GM15510 (cell line): Measurements from ENCODE around the gene UQCR11.

ENCODE experiments used
- POLR2A ChIP-seq: IDR thresholded peaks from 3 replicates; pipeline ENCODE4 v1.6.1; 2011; ENCODE audit warnings: borderline replicate concordance; ENCODE audit not compliant: insufficient read length; ENCODE audit errors: extremely low read depth

The UQCR11 gene

DNA sequence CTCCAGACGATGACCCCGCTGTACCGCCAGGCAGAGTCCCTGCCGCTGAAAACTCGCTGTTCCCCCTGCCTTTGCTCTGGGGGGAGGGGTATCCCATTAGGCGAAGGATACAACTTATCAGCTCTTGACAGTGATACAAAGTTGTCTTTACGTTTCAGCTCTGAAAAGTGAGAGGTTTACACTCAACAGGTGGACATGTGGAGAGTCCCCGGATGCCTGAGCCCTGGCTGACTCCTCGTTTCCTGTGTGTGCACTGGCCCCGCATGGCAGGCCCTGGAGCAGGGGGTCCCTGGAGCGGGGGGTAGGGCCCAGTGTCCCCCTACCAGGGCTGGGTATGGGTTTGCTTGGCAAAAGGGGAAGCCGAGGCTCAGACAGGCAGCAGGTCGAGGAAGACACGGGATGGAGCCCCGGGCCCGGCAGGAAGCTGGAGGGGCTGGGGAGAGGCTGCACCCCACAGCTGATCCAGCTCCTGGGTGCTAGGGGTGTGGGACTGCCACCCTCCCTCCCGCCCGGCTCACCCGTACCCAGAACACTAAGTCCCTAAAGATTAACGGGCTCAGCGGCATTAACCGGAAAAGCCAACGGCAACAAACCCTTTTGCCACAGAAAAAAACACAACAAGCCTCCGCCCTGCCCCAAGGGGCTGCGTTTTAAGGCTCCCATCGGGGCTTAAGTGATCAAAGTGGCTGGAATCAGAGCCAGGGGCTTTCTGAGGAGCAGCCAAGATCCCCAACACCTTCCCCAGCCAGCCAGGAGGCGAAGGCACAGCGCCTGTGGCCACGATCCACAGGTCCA lies 41.6 kb upstream of the UQCR11 start:
- peak; percentile 9 for TF ChIP-seq POLR2A

GRCh38 chr19:1646149-1646548 lies 40.9 kb upstream of the UQCR11 start:
- no peak for TF ChIP-seq POLR2A

- TF ChIP-seq POLR2A, result no peak
These were observed 40.0 kb upstream of the UQCR11 start for GRCh38 chr19:1645299-1645698.

DNA sequence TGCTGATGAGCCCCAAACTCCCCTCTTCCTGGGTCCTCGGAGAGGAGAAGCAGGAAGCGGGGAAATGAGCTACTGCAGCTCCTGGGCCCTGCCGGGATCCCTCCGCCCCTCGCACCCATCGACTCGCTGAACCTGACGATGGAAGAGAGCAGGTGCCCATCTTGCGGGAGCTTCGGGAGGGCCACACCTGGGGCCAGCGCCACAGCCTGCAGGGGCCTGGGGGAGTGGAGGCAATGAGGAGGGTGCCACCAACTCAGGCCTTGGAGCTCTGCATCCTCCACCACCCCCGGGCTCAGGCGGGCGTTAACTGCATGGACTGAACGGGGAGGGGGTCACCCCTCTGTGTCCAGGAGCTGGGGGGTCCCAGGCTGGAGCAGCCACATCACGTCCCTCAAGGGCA lies 38.8 kb upstream of the UQCR11 start:
- no peak for TF ChIP-seq POLR2A

GRCh38 chr19:1636325-1637236 lies 31.3 kb upstream of the UQCR11 start:
- no peak for TF ChIP-seq POLR2A

DNA sequence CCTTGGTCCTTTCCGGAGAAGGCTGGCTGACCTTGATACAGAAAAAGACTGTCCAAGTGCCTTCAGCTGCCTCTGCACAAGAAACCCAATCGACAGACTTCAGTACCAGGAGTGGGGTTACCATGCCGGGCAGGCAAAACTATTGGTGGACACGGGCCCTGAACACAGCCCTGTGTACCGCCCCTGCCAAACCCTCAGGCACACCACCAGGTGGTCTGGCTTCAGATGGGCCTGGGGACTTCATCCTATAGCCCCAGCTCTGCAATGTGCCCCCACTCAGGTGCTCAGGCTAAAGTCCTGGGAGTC lies 29.6 kb upstream of the UQCR11 start:
- no peak for TF ChIP-seq POLR2A

- TF ChIP-seq POLR2A, result no peak
These were observed 29.1 kb upstream of the UQCR11 start for GRCh38 chr19:1634242-1634937.

- no peak for TF ChIP-seq POLR2A
These were observed 28.1 kb upstream of the UQCR11 start for GRCh38 chr19:1633269-1633826.

DNA sequence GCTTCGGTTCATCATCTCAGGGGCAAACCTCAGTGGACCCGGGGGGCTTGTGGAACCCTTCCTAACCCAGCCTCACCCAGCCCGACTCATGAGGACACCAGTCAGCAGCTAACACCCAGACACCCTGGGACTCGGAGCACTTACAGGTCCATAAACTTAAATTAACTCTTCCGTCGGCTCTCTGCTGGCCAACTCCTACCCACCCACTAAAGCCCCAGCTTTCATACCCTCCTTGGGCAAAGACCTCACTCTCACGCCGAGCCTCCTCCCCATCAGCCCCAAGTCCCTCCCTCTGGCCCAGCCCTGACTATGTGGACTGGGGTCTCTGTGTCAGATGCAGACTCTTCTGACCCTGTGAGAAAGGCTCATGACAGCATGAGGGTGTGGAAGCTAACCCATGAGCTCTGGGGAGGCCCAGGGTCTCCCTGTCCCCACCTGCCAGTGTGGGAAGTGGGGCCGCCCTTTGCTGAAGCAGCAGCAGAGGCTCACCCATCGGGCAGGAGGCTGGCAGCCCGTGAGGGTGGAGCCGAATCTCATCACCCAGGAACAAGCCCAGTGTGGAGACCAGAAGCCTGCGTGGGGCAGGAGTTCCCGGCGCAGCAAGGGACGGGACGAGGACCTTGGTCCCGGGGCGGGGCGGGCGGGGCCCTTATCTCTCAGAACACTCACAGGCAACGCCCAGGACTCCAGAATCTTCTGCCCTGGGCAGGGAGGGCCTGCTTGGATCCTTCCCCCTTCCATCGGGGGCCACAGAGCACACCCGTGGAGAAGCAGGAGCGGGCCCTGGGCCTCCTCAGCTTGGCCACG lies 27.4 kb upstream of the UQCR11 start:
- TF ChIP-seq POLR2A, result no peak

GRCh38 chr19:1631557-1632100 lies 26.4 kb upstream of the UQCR11 start:
- no peak for TF ChIP-seq POLR2A

DNA sequence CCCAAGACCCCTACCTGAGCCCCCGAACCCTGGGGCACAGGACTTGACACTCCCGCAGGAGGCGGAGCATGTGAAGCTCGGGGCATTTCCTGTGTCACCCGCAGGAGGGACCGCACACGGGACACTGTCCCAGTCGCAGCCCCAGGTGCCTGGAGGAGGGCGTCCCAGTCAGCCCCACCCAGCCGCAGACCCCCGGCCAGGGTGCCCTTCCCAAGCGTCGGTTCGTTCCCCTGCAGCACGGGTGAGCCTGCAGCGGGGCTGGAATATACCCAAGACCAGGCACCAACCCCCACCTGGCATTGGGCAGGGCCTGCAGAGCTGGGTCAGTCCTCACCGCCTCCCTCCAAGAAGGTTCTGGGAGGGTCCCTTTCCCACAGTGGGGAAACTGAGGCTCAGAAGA lies 25.5 kb upstream of the UQCR11 start:
- peak; percentile 30 for TF ChIP-seq POLR2A

DNA sequence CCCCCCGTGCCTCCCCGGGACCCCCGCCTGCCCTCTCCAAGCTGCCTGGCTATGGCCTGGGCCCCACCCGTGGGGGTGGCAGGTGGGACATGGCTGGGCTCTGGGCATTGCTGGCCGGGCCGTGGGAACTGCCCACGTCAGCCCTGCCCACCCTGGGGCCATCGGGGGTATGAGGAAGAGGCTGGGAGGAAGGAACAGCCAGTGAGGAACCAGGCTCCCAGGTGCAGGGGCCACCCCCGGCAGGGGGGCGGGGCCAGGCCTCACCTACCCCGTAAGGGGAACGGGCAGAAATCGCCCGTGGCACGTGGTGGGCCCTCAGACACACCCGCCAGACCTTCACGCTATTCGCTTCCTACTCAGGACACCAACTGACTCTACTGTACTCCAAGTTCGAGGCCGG lies 24.8 kb upstream of the UQCR11 start:
- TF ChIP-seq POLR2A, result no peak

DNA sequence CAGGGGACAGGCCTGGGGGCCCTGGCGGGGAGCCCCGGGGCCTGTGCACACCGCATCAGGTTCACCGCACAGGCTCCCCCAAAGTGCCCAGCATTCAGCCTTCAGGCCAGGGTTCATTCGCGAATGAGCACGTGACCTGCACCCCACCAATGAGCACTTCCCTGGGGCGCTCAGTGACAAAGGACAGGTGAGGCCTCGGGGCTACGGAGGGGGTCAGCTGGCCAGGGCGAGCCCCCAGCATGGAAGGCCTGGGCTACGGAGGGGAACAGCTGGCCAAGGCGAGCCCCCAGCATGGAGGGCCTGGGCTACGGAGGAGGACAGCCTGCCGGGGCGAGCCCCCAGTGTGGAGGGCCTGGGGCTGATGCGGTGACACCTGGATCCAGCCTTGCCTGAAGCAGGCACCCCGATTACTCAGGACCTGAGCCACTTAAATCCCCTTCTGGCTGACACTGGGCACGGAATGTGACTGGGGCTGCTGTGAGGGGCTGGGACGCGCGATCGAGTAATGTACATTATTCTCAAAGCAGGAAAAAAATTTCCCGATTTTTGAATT lies 24.1 kb upstream of the UQCR11 start:
- no peak for TF ChIP-seq POLR2A

- peak; percentile 2 for TF ChIP-seq POLR2A
These were observed 21.9 kb upstream of the UQCR11 start for GRCh38 chr19:1627194-1627593.
